Measurements from ENCODE around the gene ZBTB9. TPM values are rescaled to one million over a fixed set of nuclear protein-coding genes. Genes with fewer than 3 reads are reported as not detected.

ZBTB9 gene
- total RNA-seq, 4 donors from 2014 or later: 0.70 to 5.0 (median 2.6) TPM; not detected in 1

DNA sequence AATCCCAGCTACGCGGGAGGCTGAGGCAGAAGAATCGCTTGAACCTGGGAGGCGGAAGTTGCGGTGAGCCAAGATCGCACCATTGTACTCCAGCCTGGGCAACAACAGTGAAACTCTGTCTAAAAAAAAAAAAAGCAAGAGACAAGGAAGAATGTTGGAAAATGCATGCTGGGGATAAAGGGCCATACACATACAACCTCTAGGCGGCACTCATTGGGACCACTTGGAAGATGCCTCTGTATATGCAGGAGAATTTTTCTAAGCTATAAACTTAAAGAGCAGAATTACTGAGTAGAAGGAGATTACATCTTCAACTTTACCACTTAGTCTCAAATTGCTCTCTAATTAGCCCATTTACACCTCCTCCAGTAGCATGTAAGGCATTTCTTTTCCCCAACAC, 42.8 kb downstream of the ZBTB9 start:
- Histone ChIP-seq H3K27ac (no peak overlapping the region), H3K27me3 (no peaks in the 10 kb centered on the region), H3K36me3 (no peaks in the 10 kb centered on the region), H3K4me3 (no peak overlapping the region), H3K9me3 (no peaks in the 10 kb centered on the region), H3K4me1 (no peaks in the 10 kb centered on the region)
- TF ChIP-seq POLR2A (IDR thresholded peaks at IDR 0.05): no peak
- TF ChIP-seq, protein P1, sequence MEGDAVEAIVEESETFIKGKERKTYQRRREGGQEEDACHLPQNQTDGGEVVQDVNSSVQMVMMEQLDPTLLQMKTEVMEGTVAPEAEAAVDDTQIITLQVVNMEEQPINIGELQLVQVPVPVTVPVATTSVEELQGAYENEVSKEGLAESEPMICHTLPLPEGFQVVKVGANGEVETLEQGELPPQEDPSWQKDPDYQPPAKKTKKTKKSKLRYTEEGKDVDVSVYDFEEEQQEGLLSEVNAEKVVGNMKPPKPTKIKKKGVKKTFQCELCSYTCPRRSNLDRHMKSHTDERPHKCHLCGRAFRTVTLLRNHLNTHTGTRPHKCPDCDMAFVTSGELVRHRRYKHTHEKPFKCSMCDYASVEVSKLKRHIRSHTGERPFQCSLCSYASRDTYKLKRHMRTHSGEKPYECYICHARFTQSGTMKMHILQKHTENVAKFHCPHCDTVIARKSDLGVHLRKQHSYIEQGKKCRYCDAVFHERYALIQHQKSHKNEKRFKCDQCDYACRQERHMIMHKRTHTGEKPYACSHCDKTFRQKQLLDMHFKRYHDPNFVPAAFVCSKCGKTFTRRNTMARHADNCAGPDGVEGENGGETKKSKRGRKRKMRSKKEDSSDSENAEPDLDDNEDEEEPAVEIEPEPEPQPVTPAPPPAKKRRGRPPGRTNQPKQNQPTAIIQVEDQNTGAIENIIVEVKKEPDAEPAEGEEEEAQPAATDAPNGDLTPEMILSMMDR (IDR thresholded peaks at IDR 0.05): no peak
- DNase-seq: no peak

DNA sequence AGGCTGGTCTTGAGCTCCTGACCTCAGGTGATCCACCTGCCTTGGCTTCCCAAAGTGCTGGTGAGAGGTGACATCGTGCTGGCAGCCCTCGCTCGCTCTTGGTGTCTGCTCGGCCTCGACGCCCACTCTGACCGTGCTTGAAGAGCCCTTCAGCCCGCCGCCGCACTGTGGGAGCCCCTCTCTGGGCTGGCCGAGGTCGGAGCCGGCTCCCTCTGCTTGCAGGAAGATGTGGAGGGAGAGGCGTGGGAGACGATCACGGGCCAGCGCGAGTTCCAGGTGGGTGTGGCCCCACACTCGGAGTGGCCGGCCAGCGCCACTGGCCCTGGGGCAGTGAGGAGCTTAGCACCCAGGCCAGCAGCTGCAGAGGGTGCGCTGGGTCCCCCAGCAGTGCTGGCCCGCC, 48.1 kb downstream of the ZBTB9 start:
- Histone ChIP-seq H3K4me1 (no peaks in the 10 kb centered on the region), H3K4me3 (no peak overlapping the region), H3K27ac (no peak overlapping the region), H3K36me3 (no peaks in the 10 kb centered on the region), H3K9me3 (no peaks in the 10 kb centered on the region), H3K27me3 (no peaks in the 10 kb centered on the region)
- TF ChIP-seq POLR2A (IDR thresholded peaks at IDR 0.05): no peak
- TF ChIP-seq, protein P1 (IDR thresholded peaks at IDR 0.05): no peak
- DNase-seq: no peak

DNA sequence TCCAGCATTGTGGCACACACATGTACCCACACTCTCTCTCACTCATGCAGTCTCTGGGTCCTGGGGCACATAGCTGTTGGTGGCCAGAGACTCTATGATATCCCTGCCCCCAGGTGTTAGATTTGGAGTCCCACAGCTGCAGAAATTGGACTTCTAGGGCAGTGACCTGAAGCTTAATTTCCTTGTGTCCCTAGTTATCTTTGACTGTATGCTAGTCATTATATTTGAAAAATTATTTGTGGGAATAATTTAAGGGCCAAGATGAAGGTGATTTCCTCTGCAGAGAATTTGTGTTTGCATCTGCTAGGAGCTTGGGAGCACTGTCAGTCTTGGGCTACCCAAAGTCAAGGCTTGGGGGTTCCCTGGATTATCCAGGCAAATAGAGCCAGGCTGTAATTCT, 50.1 kb downstream of the ZBTB9 start:
- no peaks in the 10 kb centered on the region for H3K9me3 ChIP-seq
- no peaks in the 10 kb centered on the region for H3K27me3 ChIP-seq
- no peak overlapping the region for H3K4me3 ChIP-seq
- no peak overlapping the region for H3K27ac ChIP-seq
- DNase-seq: no peak
- H3K4me1 ChIP-seq: no peaks in the 10 kb centered on the region
- H3K36me3 ChIP-seq: no peaks in the 10 kb centered on the region
- no peak for TF ChIP-seq POLR2A (IDR thresholded peaks at IDR 0.05)
- TF ChIP-seq, protein P1 (IDR thresholded peaks at IDR 0.05): no peak

DNA sequence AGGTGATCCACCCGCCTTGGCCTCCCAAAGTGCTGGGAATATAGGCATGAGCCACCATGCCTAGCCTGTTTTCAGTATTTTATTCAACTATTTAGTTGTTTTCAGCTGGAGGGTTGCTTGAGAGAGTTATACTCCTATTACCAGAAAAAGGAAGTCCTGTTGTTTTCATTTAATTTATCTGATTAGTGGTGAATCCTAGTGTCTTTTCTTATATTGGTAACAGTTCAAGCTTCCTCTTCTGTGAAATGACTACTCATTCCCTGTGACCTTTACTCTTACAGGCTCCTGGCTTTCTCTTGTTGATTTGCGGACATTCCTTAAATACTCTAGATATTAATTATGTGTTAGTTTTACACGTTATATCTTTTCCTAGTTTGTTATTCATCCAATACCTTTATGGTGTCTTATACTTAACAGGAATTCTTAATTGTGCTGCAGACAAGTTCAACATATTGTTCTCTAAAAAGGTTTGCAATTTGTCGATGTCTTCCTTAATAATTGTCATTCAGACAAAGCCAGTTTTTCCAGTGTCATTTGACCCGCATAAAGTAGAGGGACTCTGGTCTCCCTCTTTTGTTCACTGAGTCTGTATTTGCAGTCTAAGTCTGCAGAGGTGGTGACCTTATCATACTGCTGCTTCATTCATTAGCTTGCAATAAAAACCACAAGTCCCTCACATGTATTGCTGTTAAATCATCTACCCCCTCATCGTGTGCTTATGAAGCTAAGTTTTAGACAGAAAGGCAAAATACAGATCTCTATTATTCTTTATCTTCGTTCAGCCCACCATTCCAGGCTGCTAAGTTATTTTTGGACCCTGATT, 51.4 kb downstream of the ZBTB9 start:
- TF ChIP-seq POLR2A (IDR thresholded peaks at IDR 0.05): no peak
- TF ChIP-seq, protein P1 (IDR thresholded peaks at IDR 0.05): no peak
- no peak for DNase-seq
- no peak overlapping the region for H3K4me3 ChIP-seq
- no peaks in the 10 kb centered on the region for H3K36me3 ChIP-seq
- no peaks in the 10 kb centered on the region for H3K27me3 ChIP-seq
- H3K4me1 ChIP-seq: no peaks in the 10 kb centered on the region
- no peaks in the 10 kb centered on the region for H3K9me3 ChIP-seq
- H3K27ac ChIP-seq: no peak overlapping the region

Small RNA genes within 50 kb of the gene (small RNA-seq; reads per million reads assigned to genes)
- 0 reads per million in 2 donors for gene ZBTB9

Other genes starting within 250 kb of the ZBTB9 start
- gene HSD17B8, start 249.9 kb upstream of the ZBTB9 start, total RNA-seq: 10 to 100 TPM; 26.4 to 58.0 (median 44.0) TPM
- 10 to 100 TPM; 18.2 to 38.0 (median 20.7) TPM for gene RING1, start 246.1 kb upstream of the ZBTB9 start, total RNA-seq
- 100 to 1,000 TPM in 2 of 4 donors, 10 to 100 TPM in 2; 56.7 to 132 (median 95.8) TPM for gene VPS52, start 182.7 kb upstream of the ZBTB9 start, total RNA-seq
- 1,000 to 10,000 TPM in 2 of 4 donors, 100 to 1,000 TPM in 2; 697 to 1,875 (median 903) TPM for gene RPS18, start 182.5 kb upstream of the ZBTB9 start, total RNA-seq
- gene B3GALT4, start 177.5 kb upstream of the ZBTB9 start, total RNA-seq: 10 to 100 TPM in 3 of 4 donors, 1 to 10 TPM in 1; 8.3 to 33.1 (median 28.5) TPM
- 100 to 1,000 TPM in 1 of 4 donors, 10 to 100 TPM in 3; 22.1 to 102 (median 34.3) TPM for gene WDR46, start 165.3 kb upstream of the ZBTB9 start, total RNA-seq
- gene PFDN6, start 165.0 kb upstream of the ZBTB9 start, total RNA-seq: 10 to 100 TPM; 12.4 to 24.8 (median 14.4) TPM
- 10 to 100 TPM; 15.4 to 89.1 (median 39.4) TPM for gene RGL2, start 155.6 kb upstream of the ZBTB9 start, total RNA-seq
- gene TAPBP, start 140.5 kb upstream of the ZBTB9 start, total RNA-seq: 100 to 1,000 TPM in 3 of 4 donors, 10 to 100 TPM in 1; 73.4 to 324 (median 204) TPM
- gene ZBTB22, start 136.8 kb upstream of the ZBTB9 start, total RNA-seq: 10 to 100 TPM; 11.6 to 27.6 (median 20.2) TPM
- 10 to 100 TPM; 40.1 to 86.6 (median 45.9) TPM for gene DAXX, start 131.6 kb upstream of the ZBTB9 start, total RNA-seq
- gene KIFC1, start 62.8 kb upstream of the ZBTB9 start, total RNA-seq: 10 to 100 TPM; 10.9 to 28.1 (median 18.3) TPM
- gene PHF1, start 43.6 kb upstream of the ZBTB9 start, total RNA-seq: 10 to 100 TPM; 46.8 to 86.1 (median 77.3) TPM
- gene CUTA, start 36.5 kb upstream of the ZBTB9 start, total RNA-seq: 100 to 1,000 TPM in 2 of 4 donors, 10 to 100 TPM in 2; 43.7 to 134 (median 96.2) TPM
- 10 to 100 TPM in 3 of 4 donors, 1 to 10 TPM in 1; 5.4 to 42.1 (median 15.0) TPM for gene SYNGAP1, start 34.5 kb upstream of the ZBTB9 start, total RNA-seq
- gene BAK1, start 125.7 kb downstream of the ZBTB9 start, total RNA-seq: 10 to 100 TPM; 28.9 to 71.7 (median 66.3) TPM
- gene ITPR3, start 166.7 kb downstream of the ZBTB9 start, total RNA-seq: 100 to 1,000 TPM; 139 to 250 (median 182) TPM